Measurements from ENCODE around the gene FRMD3.

- no peak for TF ChIP-seq POLR2A (IDR thresholded peaks at IDR 0.05; ENCODE audit: low read depth, low read length)
- TF ChIP-seq GATA2 (IDR thresholded peaks at IDR 0.05; ENCODE audit: insufficient read depth, insufficient read length, low read depth, low read length), result no peak
These were observed 254.7 kb downstream of the FRMD3 start for GRCh38 chr9:83283528-83283927.

All from endothelial cell of umbilical vein (primary cell).